G401 (cell line): ENCODE results near the gene SGCE. TPM values are rescaled to one million over a fixed set of nuclear protein-coding genes. Genes with fewer than 3 reads are reported as not detected.

ENCODE experiments used
- DNase-seq: peaks from one replicate; pipeline ENCODE4 v3.0.0-alpha.2; 2015; ENCODE audit warnings: low spot score
- in situ Hi-C: cut with HindIII; loops from 2 replicates; pipeline ENCODE4 v1.10.0; 2016; ENCODE audit warnings: low sequenced_read_pairs, mixed read lengths
- total RNA-seq: library from RNA; depleted of rRNA; stranded (reverse); fragments of >200 nt; shearing (Covaris generic); gene quantifications from 2 replicates; pipeline ENCODE4 v1.2.3, GENCODE V29; 2014

Gene SGCE
- total RNA-seq, 1 experiment from 2014 or later, result 12.8 TPM

DNA sequence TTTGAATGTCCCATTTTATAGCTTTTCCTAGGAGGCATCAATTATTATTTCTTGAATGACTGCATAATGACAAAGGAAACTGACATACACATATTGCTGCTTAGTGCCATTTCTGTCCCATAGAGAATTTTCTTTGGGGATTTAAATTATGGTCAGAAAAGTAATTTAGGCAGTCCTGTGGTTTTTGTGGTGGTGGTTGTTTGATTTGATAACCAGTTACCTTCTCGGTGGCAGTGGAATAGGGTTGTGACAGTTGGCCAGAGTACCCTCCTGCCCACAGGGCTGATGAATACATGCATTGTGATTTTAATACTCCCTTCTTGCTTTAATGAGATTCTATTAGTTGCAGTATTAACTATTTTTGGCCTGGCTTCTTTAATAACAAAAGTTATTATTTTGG, 6.6 kb upstream of the SGCE start:
- no peak for DNase-seq
- in situ Hi-C loops, result no loop called here

- DNase-seq, result no peak
- in situ Hi-C loops, result no loop called here
Measured at GRCh38 chr7:94660006-94660405, 4.1 kb upstream of the SGCE start.

DNA sequence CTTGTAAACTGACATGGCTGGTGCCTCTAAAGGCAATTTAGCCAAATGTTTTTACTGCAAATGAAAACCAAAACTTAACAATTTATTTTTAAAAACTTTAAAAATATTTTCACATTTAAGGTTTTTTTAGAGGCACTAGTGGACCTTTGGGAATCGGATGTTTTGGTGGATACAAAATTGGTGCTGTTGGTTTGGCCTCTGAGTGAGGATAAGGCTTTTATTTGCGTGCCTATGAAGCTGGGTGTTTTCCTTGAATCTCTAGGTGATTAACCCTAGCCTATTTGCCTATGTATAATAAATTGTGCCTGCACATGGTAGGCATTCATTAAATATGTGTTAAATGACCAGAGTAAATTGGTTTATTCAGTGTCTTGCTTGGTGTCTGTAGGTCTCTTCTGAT, 2.9 kb upstream of the SGCE start:
- no peak for DNase-seq
- in situ Hi-C loops, result no loop called here

DNA sequence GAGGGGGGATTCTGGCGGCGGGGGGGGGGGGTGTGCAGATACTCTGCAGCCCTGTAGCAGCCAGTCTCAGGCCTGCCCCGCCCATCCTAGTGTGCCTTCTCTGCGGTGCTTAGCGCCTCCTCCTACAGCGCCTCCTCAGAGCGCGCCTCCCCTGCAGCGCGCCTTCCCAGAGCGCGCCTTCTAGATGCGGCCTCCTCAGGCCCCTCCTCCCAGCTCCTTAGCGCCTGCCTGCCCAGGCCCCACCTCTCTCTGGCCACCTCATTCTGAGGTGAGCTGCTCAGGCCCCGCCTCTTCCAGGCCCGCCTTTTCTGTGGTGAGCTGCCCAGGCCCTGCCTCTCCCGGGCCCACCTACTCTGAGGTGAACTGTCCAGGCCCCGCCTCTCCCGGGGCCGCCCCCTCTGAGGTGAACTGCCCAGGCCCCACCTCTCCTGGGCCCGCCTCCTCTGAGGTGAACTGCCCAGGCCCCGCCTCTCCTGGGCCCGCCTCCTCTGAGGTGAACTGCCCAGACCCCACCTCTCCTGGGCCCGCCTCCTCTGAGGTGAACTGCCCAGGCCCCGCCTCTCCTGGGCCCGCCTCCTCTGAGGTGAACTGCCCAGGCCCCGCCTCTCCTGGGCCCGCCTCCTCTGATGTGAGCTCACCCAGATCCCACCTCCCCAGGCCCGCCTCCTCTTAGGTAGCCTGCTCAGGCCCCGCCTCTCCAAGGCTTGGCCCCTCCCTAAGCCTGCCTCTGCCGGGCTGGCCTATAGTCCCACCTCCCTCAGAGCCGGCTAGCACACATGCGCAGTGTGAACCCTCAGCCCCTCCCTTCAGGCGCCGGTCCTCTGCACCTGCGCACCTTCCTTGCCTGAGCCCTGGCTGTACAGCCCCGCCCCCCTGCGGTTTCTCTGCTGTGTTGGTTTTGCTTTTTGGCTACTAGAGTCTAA, 2.1 kb upstream of the SGCE start:
- DNase-seq, result peak; percentile 98
- in situ Hi-C loops, result no loop called here

- in situ Hi-C loops, result no loop called here
- DNase-seq, result peak; percentile 62
Measured at GRCh38 chr7:94656925-94657731, 1.2 kb upstream of the SGCE start.

- no peak for DNase-seq
- in situ Hi-C loops, result no loop called here
Measured at GRCh38 chr7:94656658-94656924, 658 bp upstream of the SGCE start.

DNA sequence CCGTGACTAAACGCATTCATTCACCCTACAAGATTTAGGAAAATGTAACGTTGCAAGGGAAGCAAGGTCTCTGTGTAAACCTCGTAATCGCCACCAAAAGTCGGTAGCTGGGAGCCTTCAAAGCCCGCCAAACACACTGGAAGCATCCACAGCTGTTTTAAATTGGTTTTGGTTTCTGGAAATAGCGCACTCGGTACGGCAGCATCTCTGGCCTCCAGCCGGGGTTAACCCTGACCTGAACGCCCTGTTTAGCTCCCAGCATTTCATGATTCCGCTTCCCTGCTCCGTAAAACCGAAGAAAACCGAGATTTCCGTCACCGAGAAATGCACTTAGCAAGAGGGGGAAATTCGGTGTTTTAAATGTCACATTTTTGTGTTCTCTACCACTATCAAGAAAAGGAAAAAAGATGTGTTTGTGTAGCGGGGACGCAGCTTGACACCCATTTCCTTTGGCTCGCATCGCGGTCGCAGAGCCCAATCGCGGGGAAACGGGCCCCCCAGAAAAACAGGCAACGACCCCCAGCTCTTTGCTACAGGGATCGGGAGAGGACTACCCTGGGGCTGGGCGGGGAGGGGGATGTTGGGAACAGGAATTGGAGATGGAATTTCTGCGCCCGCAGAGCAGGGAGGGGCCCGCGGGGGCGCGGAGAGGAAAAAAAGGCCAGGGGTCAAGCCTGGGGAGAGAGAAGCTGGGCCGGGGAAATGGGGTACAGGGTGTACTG, 646 bp downstream of the SGCE start:
- DNase-seq, result peak; percentile 66
- in situ Hi-C loops, result no loop called here

GRCh38 chr7:94654783-94655125, 1.2 kb downstream of the SGCE start:
- in situ Hi-C loops, result no loop called here
- DNase-seq, result peak; percentile 56

GRCh38 chr7:94650147-94651051, 5.5 kb downstream of the SGCE start:
- no peak for DNase-seq
- in situ Hi-C loops, result no loop called here

- peak; percentile 13 for DNase-seq
- in situ Hi-C loops, result no loop called here
Measured at GRCh38 chr7:94649450-94649849, 6.5 kb downstream of the SGCE start.

DNA sequence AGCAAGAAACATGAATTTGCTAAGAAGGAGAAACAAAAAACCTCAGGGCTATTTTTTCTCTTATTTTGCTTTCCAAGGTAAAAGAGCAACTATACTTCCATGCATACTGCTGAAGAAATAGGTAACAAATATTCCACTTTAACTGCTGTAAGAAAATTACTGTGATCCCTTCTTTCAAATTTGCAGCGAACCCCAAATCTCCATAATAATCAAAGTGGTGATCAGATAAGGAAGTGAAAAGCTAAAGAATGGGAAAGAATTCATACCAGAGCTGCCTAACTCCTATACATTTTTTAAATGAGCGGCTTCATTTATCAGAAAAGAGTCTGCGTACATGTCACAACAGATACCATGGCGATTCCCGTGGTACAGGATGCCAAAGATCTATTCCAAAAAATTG, 7.2 kb downstream of the SGCE start:
- DNase-seq, result no peak
- in situ Hi-C loops, result no loop called here

GRCh38 chr7:94647295-94647694, 8.6 kb downstream of the SGCE start:
- in situ Hi-C loops, result no loop called here
- no peak for DNase-seq

GRCh38 chr7:94643771-94644545, 12.0 kb downstream of the SGCE start:
- no peak for DNase-seq
- in situ Hi-C loops, result no loop called here

GRCh38 chr7:94642838-94643653, 12.9 kb downstream of the SGCE start:
- DNase-seq, result no peak
- in situ Hi-C loops, result no loop called here

DNA sequence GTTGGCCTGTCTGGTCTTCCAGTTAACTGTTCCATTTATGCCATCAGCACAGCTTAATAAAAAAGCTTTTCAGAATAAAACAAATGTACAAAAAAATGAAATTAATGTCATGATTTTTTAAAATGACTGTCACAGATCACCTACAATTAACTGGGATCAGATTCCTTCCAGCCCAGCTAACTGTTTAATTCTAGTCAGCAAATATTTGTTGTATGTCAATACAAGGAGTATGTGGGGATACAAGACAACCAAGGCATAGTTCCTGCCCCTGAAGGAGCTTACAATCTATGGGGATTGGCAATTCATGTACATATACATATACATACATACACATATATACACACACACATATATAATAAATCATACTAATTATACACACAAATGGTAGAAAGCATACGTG, 16.5 kb downstream of the SGCE start:
- in situ Hi-C loops, result no loop called here
- DNase-seq, result no peak

- DNase-seq, result no peak
- in situ Hi-C loops, result no loop called here
Measured at GRCh38 chr7:94635687-94636086, 20.2 kb downstream of the SGCE start.

DNA sequence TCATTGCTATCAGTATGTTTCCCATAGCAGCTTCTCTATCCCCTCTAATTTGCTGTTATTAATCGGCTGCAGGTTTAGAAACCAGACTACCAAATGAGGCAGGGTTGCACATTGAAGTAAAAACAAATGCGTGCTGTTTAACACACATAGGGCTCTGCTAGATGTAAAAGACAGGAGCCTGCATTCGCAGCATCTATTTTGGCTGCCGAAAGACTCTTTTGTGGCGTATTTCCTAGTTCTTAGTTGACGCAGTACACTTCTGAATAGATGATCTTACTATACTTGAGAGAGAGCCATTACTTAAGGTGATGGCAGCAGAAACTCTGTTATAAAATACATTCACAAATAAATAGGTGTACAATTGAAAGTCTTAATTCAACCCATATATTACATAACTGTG, 21.4 kb downstream of the SGCE start:
- in situ Hi-C loops, result no loop called here
- peak; percentile 27 for DNase-seq

DNA sequence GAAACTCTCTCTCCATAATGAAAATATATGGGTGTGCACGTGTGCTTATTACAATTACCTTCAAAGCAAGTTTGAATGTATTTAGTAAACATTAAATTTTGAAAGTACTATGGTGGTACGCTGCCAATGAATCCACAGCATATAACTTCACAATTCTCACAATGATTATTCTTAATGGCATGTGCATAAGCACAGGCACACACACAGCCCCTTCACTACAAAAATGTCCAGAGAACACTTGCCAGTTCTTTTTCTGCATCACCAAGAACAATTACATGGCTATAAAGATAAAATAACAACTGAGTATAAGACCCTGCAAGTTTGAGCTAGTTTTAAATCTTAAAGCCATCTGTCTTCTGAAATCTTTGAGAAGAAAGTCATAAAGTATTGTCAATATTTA, 22.2 kb downstream of the SGCE start:
- DNase-seq, result peak; percentile 25
- in situ Hi-C loops, result no loop called here
